HG02870 (cell line): ENCODE data around the gene RNF114.
A peak's percentile ranks its signal among the peaks of the same experiment; 100 is the strongest.

Experiments
- ATAC-seq: cut with Tn5 transposase; IDR thresholded peaks from one replicate; pipeline ENCODE4 v1.9.1; 2021; ENCODE audit warnings: mild to moderate bottlenecking, moderate library complexity; ENCODE audit not compliant: unreplicated experiment

The RNF114 gene

GRCh38 chr20:49901588-49901987 is 34.6 kb upstream of the RNF114 start:
- ATAC-seq: no peak

GRCh38 chr20:49904440-49905214 is 31.6 kb upstream of the RNF114 start:
- ATAC-seq: no peak

- no peak for ATAC-seq
These were observed 30.6 kb upstream of the RNF114 start for GRCh38 chr20:49905415-49906091.

GRCh38 chr20:49906101-49906604 is 30.0 kb upstream of the RNF114 start:
- ATAC-seq: no peak

GRCh38 chr20:49906615-49907154 is 29.5 kb upstream of the RNF114 start:
- no peak for ATAC-seq

GRCh38 chr20:49907405-49908257 is 28.6 kb upstream of the RNF114 start:
- ATAC-seq: no peak

- ATAC-seq: no peak
These were observed 28.0 kb upstream of the RNF114 start for GRCh38 chr20:49908258-49908565.

GRCh38 chr20:49909499-49910339 is 26.5 kb upstream of the RNF114 start:
- ATAC-seq: no peak

GRCh38 chr20:49910340-49910706 is 25.9 kb upstream of the RNF114 start:
- ATAC-seq: no peak

GRCh38 chr20:49913399-49914047 is 22.7 kb upstream of the RNF114 start:
- ATAC-seq: no peak

- no peak for ATAC-seq
These were observed 21.7 kb upstream of the RNF114 start for GRCh38 chr20:49914310-49915117.

- ATAC-seq: peak; percentile 19
These were observed 21.1 kb upstream of the RNF114 start for GRCh38 chr20:49915118-49915379.

- ATAC-seq: peak; percentile 80
These were observed 20.6 kb upstream of the RNF114 start, which contains the start of gene SPATA2 for GRCh38 chr20:49915380-49916145. TSS of gene SPATA2 (minus strand) at chr20:49915529. CDS start at chr20:49908490, 7,039 bp downstream.

- ATAC-seq: peak; percentile 30
These were observed 19.8 kb upstream of the RNF114 start for GRCh38 chr20:49916146-49917002.

- ATAC-seq: no peak
These were observed 17.8 kb upstream of the RNF114 start for GRCh38 chr20:49918446-49918845.

GRCh38 chr20:49919009-49919408 is 17.2 kb upstream of the RNF114 start:
- no peak for ATAC-seq

- no peak for ATAC-seq
These were observed 16.7 kb upstream of the RNF114 start for GRCh38 chr20:49919461-49919860.
